GM19238 (cell line): ENCODE results near the gene RPH3AL.

Source experiments
- DNase-seq: peaks from one replicate; pipeline ENCODE4 v3.0.0; 2011; ENCODE audit warnings: low spot score; ENCODE audit not compliant: insufficient read length

RPH3AL gene

GRCh38 chr17:353213-353837 lies 718 bp upstream of the RPH3AL start:
- DNase-seq = no peak

GRCh38 chr17:351875-352420 lies 659 bp downstream of the RPH3AL start:
- DNase-seq = no peak

GRCh38 chr17:351449-351738 lies 1.2 kb downstream of the RPH3AL start:
- DNase-seq = no peak

GRCh38 chr17:350706-351448 lies 1.7 kb downstream of the RPH3AL start:
- no peak for DNase-seq

GRCh38 chr17:349666-350065 lies 2.9 kb downstream of the RPH3AL start:
- DNase-seq = no peak

GRCh38 chr17:348692-349425 lies 3.7 kb downstream of the RPH3AL start:
- DNase-seq = no peak

- no peak for DNase-seq
These were observed 4.6 kb downstream of the RPH3AL start for GRCh38 chr17:348012-348411.

GRCh38 chr17:347309-347899 lies 5.2 kb downstream of the RPH3AL start:
- no peak for DNase-seq

- no peak for DNase-seq
These were observed 6.4 kb downstream of the RPH3AL start for GRCh38 chr17:345992-346785.

GRCh38 chr17:345261-345660 lies 7.3 kb downstream of the RPH3AL start:
- no peak for DNase-seq

GRCh38 chr17:343875-344752 lies 8.5 kb downstream of the RPH3AL start:
- DNase-seq = no peak

- DNase-seq = no peak
These were observed 9.4 kb downstream of the RPH3AL start for GRCh38 chr17:343211-343610.

- DNase-seq = no peak
These were observed 12.5 kb downstream of the RPH3AL start for GRCh38 chr17:340074-340473.

GRCh38 chr17:339193-340061 lies 13.2 kb downstream of the RPH3AL start:
- DNase-seq = no peak

GRCh38 chr17:338442-339192 lies 14.0 kb downstream of the RPH3AL start:
- no peak for DNase-seq

GRCh38 chr17:337866-338265 lies 14.7 kb downstream of the RPH3AL start:
- no peak for DNase-seq

- no peak for DNase-seq
These were observed 15.2 kb downstream of the RPH3AL start for GRCh38 chr17:337453-337852.

GRCh38 chr17:337022-337420 lies 15.6 kb downstream of the RPH3AL start:
- no peak for DNase-seq
